Large intestine (tissue), 3 donors: ENCODE data around the gene ERF. TPM values are rescaled to one million over a fixed set of nuclear protein-coding genes. Genes with fewer than 3 reads are reported as not detected.

ENCODE experiments used
- DNase-seq, 2 donors: peaks; one replicate each; pipeline versions ENCODE4 v3.0.0 to v3.0.0-alpha.2; 2013
- H3K27ac ChIP-seq: one replicate; pipeline ENCODE4 v1.5.1; 2013; ENCODE audit warnings: low read length
- H3K27me3 ChIP-seq: 2 replicates; pipeline ENCODE4 v1.6.1; 2013; ENCODE audit warnings: low read length; ENCODE audit not compliant: control insufficient read depth, insufficient read depth
- H3K36me3 ChIP-seq: 2 replicates; pipeline ENCODE4 v1.6.1; 2013; ENCODE audit warnings: low read length; ENCODE audit not compliant: control insufficient read depth, insufficient read depth
- H3K4me1 ChIP-seq: one replicate; pipeline ENCODE4 v1.6.1; 2013; ENCODE audit warnings: low read length; ENCODE audit not compliant: control insufficient read depth, insufficient read depth
- H3K4me3 ChIP-seq: one replicate; pipeline ENCODE4 v1.5.1; 2013; ENCODE audit warnings: low read length
- H3K9me3 ChIP-seq: one replicate; pipeline ENCODE4 v1.6.1; 2013; ENCODE audit warnings: mild to moderate bottlenecking, low read depth, low read length, moderate library complexity; ENCODE audit not compliant: control insufficient read depth
- WGBS: methylation state at CpG from one replicate; pipeline ENCODE4 v1.1.5; 2013; ENCODE audit warnings: low lambda C conversion rate; ENCODE audit not compliant: insufficient coverage; 5-methylcytosine and 5-hydroxymethylcytosine counted together
- polyA plus RNA-seq: library from polyadenylated mRNA; unstranded; fragments of 120-200 nt; gene quantifications from one replicate; pipeline ENCODE4 v1.2.1, GENCODE V29; 2013

Gene ERF
- polyA plus RNA-seq, 1 donor, result 70.3 TPM

GRCh38 chr19:42228641-42229040 is 26.3 kb downstream of the ERF start:
- H3K4me1 ChIP-seq, result peaks cover 40% of the 10 kb centered on the region
- WGBS, result no CpG with 5 or more reads among the region's 4 CpGs
- no peak overlapping the region for H3K27ac ChIP-seq
- H3K27me3 ChIP-seq, result no peaks in the 10 kb centered on the region
- no peak overlapping the region for H3K4me3 ChIP-seq
- no peaks in the 10 kb centered on the region for H3K9me3 ChIP-seq
- DNase-seq, result peak in 1 of 2 donors; percentile 34
- peaks cover 81% of the 10 kb centered on the region for H3K36me3 ChIP-seq

GRCh38 chr19:42226886-42227285 is 28.0 kb downstream of the ERF start:
- Histone ChIP-seq H3K27me3 (no peaks in the 10 kb centered on the region), H3K27ac (no peak overlapping the region), H3K4me1 (peaks cover 30% of the 10 kb centered on the region), H3K36me3 (peaks cover 73% of the 10 kb centered on the region), H3K4me3 (no peak overlapping the region), H3K9me3 (no peaks in the 10 kb centered on the region)
- WGBS, result no CpG with 5 or more reads among the region's 1 CpG
- DNase-seq, result no peak

GRCh38 chr19:42225718-42226292 is 29.1 kb downstream of the ERF start:
- no peak for DNase-seq
- Histone ChIP-seq H3K27me3 (no peaks in the 10 kb centered on the region), H3K4me3 (no peak overlapping the region), H3K36me3 (peaks cover 63% of the 10 kb centered on the region), H3K9me3 (no peaks in the 10 kb centered on the region), H3K27ac (no peak overlapping the region), H3K4me1 (peaks cover 37% of the 10 kb centered on the region)
- 94% methylated on average over 3 of the region's 33 CpGs for WGBS

- no peaks in the 10 kb centered on the region for H3K27me3 ChIP-seq
- H3K4me3 ChIP-seq, result no peak overlapping the region
- peaks cover 58% of the 10 kb centered on the region for H3K36me3 ChIP-seq
- peaks cover 31% of the 10 kb centered on the region for H3K4me1 ChIP-seq
- H3K27ac ChIP-seq, result no peak overlapping the region
- H3K9me3 ChIP-seq, result no peaks in the 10 kb centered on the region
- WGBS, result 100% methylated on average over 1 of the region's 37 CpGs
- DNase-seq, result no peak
Measured at GRCh38 chr19:42224940-42225717, 29.8 kb downstream of the ERF start.

- Histone ChIP-seq H3K4me1 (peaks cover 28% of the 10 kb centered on the region), H3K27ac (peak overlapping the region; percentile 73), H3K4me3 (peak overlapping the region; percentile 72), H3K36me3 (peaks cover 23% of the 10 kb centered on the region), H3K27me3 (no peaks in the 10 kb centered on the region), H3K9me3 (no peaks in the 10 kb centered on the region)
- DNase-seq, result no peak
- WGBS, result no CpG with 5 or more reads among the region's 6 CpGs
Measured at GRCh38 chr19:42220751-42221097, 34.2 kb downstream of the ERF start.

GRCh38 chr19:42219812-42220750 is 34.8 kb downstream of the ERF start, which contains the start of gene ZNF526:
Gene ZNF526 (plus strand): TSS chr19:42220312. CDS start chr19:42224404, 4,092 bp downstream.
- DNase-seq, result peak; percentile 99
- H3K4me3 ChIP-seq, result peak within 1 kb of the TSS; percentile 72
- peaks cover 19% of the 10 kb centered on the region for H3K36me3 ChIP-seq
- H3K4me1 ChIP-seq, result peaks cover 34% of the 10 kb centered on the region
- H3K9me3 ChIP-seq, result no peaks in the 10 kb centered on the region
- WGBS, result no CpG with 5 or more reads among the region's 53 CpGs
- peak within 1 kb of the TSS; percentile 79 for H3K27ac ChIP-seq
- no peaks in the 10 kb centered on the region for H3K27me3 ChIP-seq

- H3K9me3 ChIP-seq, result no peaks in the 10 kb centered on the region
- H3K27me3 ChIP-seq, result no peaks in the 10 kb centered on the region
- H3K4me1 ChIP-seq, result peaks cover 36% of the 10 kb centered on the region
- peak within 1 kb of the TSS; percentile 95 for H3K27ac ChIP-seq
- H3K4me3 ChIP-seq, result peak within 1 kb of the TSS; percentile 92
- H3K36me3 ChIP-seq, result peaks cover 28% of the 10 kb centered on the region
- WGBS, result no CpG with 5 or more reads among the region's 57 CpGs
- DNase-seq, result peak; percentile 98 to 99
Measured at GRCh38 chr19:42217520-42218437, 37.1 kb downstream of the ERF start, which contains the start of gene DEDD2. Gene DEDD2 (minus strand): TSS chr19:42217677. CDS start chr19:42217007, 670 bp downstream.

- Histone ChIP-seq H3K36me3 (peaks cover 31% of the 10 kb centered on the region), H3K9me3 (no peaks in the 10 kb centered on the region), H3K4me3 (peak overlapping the region; percentile 92), H3K27ac (peak overlapping the region; percentile 95), H3K4me1 (peaks cover 36% of the 10 kb centered on the region), H3K27me3 (no peaks in the 10 kb centered on the region)
- no CpG with 5 or more reads among the region's 79 CpGs for WGBS
- DNase-seq, result peak in 1 of 2 donors; percentile 60
Measured at GRCh38 chr19:42216653-42217519, 38.0 kb downstream of the ERF start.
